Motor neuron (in vitro differentiated cells): ENCODE results near the gene HLA-DOB. TPM values are rescaled to one million over a fixed set of nuclear protein-coding genes. Genes with fewer than 3 reads are reported as not detected.

ENCODE experiments used
- ATAC-seq, 8 experiments: fragments of 200-7000 bp; cut with Tn5 transposase; replicated peaks in 6 of 8; 2 replicates each; pipeline ENCODE4 v1.8.0; 2021; ENCODE audit warnings: mild to moderate bottlenecking in 8 of 8, moderate library complexity in 8 of 8
- H3K27ac ChIP-seq, 2 donors: fragments of 250-450 bp; sonication (Bioruptor Pico); 2 replicates each; pipeline ENCODE4 v1.9.0; 2021; ENCODE audit warnings: antibody characterized with exemption in 2 of 2, mild to moderate bottlenecking in 2 of 2, moderate library complexity in 1 of 2
- H3K4me1 ChIP-seq, 2 donors: fragments of 250-450 bp; sonication (Bioruptor Pico); replicated peaks in 1 of 2; 2 replicates each; pipeline ENCODE4 v1.6.1; 2021; ENCODE audit warnings: antibody characterized with exemption in 2 of 2, mild to moderate bottlenecking in 2 of 2, moderate library complexity in 1 of 2
- H3K4me3 ChIP-seq, 5 donors: fragments of 250-450 bp; sonication (Bioruptor Pico); 2 replicates each; pipeline ENCODE4 v1.9.0; 2021; ENCODE audit warnings: antibody characterized with exemption in 5 of 5, mild to moderate bottlenecking in 5 of 5, moderate library complexity in 4 of 5
- WGBS, 10 experiments: fragments of 450-650 bp; shearing (Covaris generic); methylation state at CpG; one replicate each; pipeline ENCODE4 v1.0.0; 2022; 5-methylcytosine and 5-hydroxymethylcytosine counted together
- in situ Hi-C, 9 experiments: fragments of 400-800 bp; cut with MboI; loops; one replicate each; pipeline ENCODE4 v1.15.0; 2021; ENCODE audit warnings: low sequenced_read_pairs in 9 of 9, low pct_unique_long_range_greater_than_20kb in 2 of 9; ENCODE audit not compliant: unreplicated experiment in 9 of 9
- total RNA-seq, 8 experiments: library from RNA; unstranded; fragments of 300-600 nt; gene quantifications; 2 replicates each; pipeline versions ENCODE4 v1.2.3 to v1.2.4, GENCODE V29; 2022

Gene HLA-DOB
- total RNA-seq = 1 to 10 TPM in 2 of 8 experiments, under 1 TPM in 1, not detected in 5; 0.47 to 1.4 (median 1.1) TPM

DNA sequence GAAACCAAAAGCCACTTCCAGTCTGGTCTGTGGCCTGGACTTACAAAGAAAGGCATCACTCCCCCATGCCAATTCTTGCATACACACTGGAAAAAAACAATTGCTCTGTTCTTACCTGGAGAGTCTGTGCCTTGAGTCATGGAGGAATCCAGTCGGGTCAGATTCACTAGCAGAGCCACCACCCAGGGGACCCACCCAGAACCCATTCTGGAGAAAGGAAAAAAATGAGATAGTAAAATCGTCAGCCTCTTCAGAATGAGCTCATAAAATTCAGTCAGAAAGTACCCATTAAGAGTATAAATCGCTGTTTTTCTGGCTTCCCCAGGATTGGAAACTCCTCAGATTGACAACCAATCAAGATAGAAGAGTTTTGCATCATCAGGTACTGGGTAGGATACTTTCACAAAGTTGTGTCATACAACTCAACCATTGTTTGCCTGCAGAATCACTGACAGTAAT, at the start of gene HLA-DOB:
HLA-DOB (minus strand) TSS at position 257 of the 459 bp plus-strand sequence; CDS start at position 206, 51 bp downstream.
- Histone ChIP-seq H3K4me1 (no peaks in the 10 kb centered on the region), H3K4me3 (no peak within 1 kb of the TSS), H3K27ac (no peak within 1 kb of the TSS)
- 20 to 80% (median 60%) methylated on average over 1 to 3 of the region's 3 CpGs; no CpG with 5 or more reads in 3 of the 10 experiments for WGBS, 10 experiments
- in situ Hi-C loops = no loop called here
- peak in 3 of 8 experiments; percentile 72 to 96 (median 90) for ATAC-seq

DNA sequence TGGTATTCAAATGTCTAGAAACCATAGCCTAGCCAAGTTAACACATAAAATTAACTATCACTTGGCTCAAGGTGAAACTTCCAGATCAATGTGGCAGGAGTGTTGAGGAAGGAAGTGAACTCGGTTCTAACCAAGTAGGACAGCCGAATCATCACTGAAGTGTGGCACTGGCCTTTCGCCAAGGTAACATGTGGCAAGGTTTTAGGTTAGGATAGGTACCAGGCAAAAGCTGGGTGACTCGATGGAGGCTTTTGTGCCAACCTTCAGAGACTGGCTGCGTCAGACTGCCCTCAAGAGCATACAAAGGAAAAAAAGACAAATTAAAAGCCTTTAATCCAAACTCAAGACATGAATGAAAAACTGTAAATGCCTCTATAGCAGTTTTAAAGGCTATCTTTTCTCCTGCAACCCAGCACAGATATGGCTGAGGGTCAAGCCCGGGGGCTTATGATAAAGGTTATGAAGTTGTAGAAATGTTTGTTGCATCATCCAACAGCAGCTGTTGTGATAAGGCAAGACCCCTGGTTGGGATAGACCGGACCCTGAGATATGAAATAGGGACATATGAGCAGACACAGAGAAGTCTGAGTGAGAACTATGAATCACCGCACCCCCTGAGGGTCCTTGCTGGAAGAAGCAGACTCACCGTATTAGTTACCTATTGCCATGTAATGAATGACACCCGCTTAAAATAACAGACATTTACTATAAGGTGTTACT, 49.1 kb upstream of the HLA-DOB start:
- 23 to 84% (median 66%) methylated on average over 4 to 10 of the region's 10 CpGs; no CpG with 5 or more reads in 1 of the 10 experiments for WGBS, 10 experiments
- in situ Hi-C loops = no loop called here
- Histone ChIP-seq H3K27ac (no peak overlapping the region), H3K4me1 (no peaks in the 10 kb centered on the region), H3K4me3 (no peak overlapping the region)
- ATAC-seq = no peak

DNA sequence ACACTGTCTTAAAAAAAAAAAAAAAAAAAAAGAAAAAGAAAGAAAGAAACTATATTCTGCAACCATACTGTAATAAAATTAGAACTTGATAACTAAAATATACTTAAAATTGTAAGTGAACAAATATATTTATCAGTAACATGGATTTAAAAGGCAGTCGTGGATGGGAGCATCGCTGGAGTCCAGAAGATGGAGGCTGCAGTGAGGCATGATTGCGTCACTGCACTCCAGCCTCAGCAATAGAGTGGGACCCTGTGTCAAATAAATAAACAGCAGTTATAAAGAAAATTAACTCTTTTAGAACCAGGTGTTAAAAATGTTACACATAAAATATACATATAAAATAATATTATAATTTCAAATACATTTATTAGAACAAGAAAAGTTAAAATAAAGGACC, 45.9 kb upstream of the HLA-DOB start:
- ATAC-seq = no peak
- WGBS, 10 experiments = 53 to 100% (median 81%) methylated on average over 1 to 3 of the region's 3 CpGs; no CpG with 5 or more reads in 1 of the 10 experiments

DNA sequence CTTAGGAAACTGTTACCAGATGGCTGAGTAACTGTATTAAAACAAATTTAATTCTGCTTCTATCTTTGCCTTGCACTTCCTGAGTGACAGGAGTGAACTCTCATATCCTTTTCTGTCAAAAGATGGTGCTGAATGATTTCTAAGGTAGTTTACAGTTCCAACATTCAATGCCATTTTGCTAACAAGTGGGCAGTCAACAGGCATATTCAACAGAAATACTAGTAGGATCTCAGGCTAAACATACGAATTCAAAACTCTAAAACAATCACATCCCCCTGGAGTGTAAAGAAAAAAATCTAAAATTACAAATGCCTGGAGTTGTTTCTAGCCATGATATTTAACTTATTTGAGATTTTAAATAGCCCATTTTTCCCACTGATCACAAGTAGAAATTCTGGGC, 43.9 kb upstream of the HLA-DOB start:
- H3K4me1 ChIP-seq = no peaks in the 10 kb centered on the region
- no peak for ATAC-seq
- in situ Hi-C loops = no loop called here
- H3K4me3 ChIP-seq = no peak overlapping the region
- H3K27ac ChIP-seq = no peak overlapping the region
- WGBS, 10 experiments = 36 to 100% (median 73%) methylated on average over 1 of the region's 1 CpG

More for the DNA sequence above, 45.9 kb upstream of the HLA-DOB start:
- Histone ChIP-seq H3K27ac (no peak overlapping the region), H3K4me3 (no peak overlapping the region), H3K4me1 (no peaks in the 10 kb centered on the region)
- in situ Hi-C loops = no loop called here

DNA sequence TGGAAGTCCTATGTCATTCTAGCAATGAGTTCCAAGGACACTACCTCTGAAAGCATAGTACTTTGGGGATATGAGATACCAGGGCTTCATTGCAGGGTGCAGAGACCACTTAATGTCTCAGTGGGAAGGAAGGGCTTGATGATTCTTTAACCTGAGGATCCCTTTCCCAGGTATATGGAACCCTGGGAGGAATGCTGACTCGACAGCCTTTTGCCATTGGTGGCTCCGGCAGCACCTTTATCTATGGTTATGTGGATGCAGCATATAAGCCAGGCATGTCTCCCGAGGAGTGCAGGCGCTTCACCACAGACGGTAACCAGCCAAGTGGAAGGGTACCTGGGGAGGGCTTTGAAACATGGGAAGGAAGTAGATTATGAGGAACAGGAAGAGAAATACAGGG, 41.4 kb upstream of the HLA-DOB start:
- WGBS, 10 experiments = 46 to 79% (median 70%) methylated on average over 2 to 5 of the region's 5 CpGs; no CpG with 5 or more reads in 4 of the 10 experiments
- ATAC-seq = no peak
- H3K4me1 ChIP-seq = no peaks in the 10 kb centered on the region
- no peak overlapping the region for H3K4me3 ChIP-seq
- no peak overlapping the region for H3K27ac ChIP-seq
- in situ Hi-C loops = no loop called here

DNA sequence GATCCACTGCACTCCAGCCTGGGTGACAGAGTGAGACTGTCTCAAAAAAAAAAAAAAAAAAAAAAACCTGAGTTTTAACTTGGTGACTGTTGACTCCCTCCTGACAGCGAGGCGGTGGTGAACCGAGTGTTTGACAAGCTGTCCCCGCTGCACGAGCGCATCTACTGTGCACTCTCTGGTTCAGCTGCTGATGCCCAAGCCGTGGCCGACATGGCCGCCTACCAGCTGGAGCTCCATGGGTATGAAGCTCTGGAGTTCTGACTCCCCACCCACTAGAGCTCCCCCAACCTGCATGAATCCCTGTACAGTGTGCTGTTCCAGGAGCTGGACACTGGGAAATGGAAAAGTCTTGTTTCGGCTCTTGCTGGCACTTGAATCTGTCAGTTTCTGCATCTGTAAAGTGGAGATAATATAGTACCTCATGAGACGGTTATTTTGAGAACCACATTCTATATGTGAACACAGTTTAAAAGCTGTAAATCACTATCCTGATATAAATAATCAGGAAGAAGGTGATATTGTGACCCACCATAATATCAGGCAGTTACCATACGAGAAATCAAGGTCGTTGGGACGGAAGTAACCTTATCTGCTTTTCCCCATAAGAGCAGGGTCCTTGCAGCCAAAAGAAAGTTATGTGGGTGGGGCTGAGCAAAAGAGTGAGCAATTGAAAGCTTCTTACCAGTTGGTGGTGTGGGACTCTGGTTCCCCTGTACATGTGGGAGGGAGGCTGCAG, 40.5 kb upstream of the HLA-DOB start:
- no peak for ATAC-seq
- in situ Hi-C loops = no loop called here
- H3K4me3 ChIP-seq = no peak overlapping the region
- peaks cover 2 to 5% of the 10 kb centered on the region in 2 donors for H3K4me1 ChIP-seq
- H3K27ac ChIP-seq = no peak overlapping the region
- 59 to 100% (median 84%) methylated on average over 2 to 12 of the region's 14 CpGs for WGBS, 10 experiments

DNA sequence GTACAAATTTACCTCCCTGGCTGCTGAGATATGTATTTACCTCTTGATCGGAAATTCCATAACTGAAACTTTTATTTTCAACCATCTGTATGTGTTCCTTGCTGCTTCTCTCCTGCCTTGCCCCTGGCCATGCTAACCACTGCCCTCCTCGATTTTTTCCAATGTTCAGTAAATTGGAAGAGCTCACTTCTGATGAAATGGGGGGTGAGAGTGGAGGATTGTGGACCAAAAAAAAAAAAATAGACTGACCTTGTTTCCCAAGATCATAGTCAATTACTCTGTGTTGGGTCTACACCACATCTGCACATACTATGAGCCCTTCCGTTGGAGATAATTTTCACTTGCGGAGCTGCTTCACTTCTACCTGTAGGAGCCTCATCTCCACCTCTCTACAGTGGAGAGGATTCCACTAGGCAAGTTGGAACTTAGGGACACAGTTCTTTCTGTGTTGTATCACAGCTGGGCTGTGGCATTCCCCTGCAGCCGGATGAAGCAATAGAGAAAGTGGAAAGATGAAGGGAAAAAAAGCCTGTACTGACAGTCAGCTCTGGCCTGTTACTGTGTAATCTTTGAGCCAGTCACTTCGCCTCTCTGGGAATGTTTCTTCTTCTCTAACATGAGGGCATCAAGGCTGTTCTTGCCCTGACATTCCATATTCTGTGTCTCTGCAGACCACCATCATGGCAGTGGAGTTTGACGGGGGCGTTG, 38.8 kb upstream of the HLA-DOB start:
- peaks cover 2 to 5% of the 10 kb centered on the region in 2 donors for H3K4me1 ChIP-seq
- in situ Hi-C loops = no loop called here
- H3K27ac ChIP-seq = no peak overlapping the region
- WGBS, 10 experiments = 60 to 94% (median 80%) methylated on average over 1 to 8 of the region's 8 CpGs; no CpG with 5 or more reads in 1 of the 10 experiments
- H3K4me3 ChIP-seq = no peak overlapping the region
- no peak for ATAC-seq

DNA sequence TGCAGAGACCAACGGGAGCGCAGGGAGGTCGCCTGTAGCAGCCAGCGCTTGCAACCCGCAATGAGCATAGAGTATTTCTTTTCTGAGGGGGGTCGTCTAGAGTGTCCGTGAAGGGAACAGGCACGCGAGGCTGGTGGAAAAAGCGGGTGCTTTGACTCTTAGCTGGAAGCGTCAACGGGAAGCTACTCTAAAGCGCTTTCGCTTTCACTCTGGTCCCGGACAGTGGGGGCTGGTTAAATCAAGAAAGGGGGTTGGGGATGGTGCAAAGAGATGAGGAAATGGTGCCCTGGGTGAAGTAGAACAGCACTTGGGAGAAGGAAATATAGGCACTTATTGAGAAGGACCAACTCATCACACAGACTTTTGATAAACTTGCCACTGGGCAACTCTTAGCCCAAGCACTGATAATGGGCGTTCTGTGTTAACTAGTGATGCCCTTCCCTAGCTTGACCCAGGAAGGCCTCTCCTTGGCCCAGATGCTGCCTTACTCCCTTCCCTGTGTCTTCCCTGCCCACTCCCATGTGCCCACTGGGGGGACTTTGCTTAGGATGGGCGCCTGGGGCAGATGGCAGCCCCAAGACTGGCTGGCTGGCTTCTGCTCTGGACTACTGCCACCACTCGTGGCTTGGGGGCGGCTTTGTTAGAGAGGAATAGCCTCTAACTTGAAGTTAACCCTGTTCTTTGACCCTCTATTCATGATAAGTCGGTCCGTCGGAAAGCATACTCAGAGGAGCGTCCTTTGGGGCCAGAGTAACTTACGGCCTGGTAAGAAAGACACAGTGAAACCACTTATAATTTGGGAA, 37.8 kb upstream of the HLA-DOB start:
- whole genome bisulfite sequencing, 10 experiments = 7 to 100% (median 82%) methylated on average over 1 to 17 of the region's 24 CpGs; no CpG with 5 or more reads in 2 of the 10 experiments
- Histone ChIP-seq H3K27ac (no peak overlapping the region), H3K4me1 (peaks cover 2 to 5% of the 10 kb centered on the region in 2 donors), H3K4me3 (peak overlapping the region; percentile 21 to 48 (median 41))
- in situ Hi-C loops = no loop called here
- peak in 3 of 8 experiments; percentile 2 to 17 (median 15) for ATAC-seq

DNA sequence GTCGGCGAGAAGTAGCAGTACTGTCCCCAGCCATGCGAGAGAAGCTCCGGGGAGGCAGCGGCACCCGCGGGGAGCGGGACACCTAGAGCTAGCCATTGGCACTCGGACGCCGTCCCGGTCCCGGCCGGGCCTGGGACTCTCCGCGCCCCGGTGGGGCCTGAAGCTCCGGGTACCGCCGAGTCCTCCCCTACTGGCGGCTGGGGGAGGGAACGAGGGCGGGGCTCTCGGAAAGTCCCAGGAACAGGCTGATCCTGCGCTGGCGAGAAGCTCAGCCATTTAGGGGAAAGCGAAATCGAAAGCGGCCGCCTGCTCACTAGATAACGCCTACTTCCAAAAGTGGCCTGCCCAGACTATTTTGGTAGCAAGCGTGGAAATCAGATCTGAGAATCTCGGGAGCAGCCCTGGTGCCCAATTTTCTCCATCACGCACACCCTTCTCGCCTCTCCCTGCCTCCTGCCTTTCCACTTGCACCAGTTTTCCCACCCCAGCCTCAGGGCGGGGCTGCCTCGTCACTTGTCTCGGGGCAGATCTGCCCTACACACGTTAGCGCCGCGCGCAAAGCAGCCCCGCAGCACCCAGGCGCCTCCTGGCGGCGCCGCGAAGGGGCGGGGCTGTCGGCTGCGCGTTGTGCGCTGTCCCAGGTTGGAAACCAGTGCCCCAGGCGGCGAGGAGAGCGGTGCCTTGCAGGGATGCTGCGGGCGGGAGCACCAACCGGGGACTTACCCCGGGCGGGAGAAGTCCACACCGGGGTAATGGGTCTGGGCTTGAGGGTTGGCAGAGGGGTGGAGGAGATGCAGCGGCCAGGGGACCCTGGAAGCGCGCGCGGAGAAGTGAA, 37.0 kb upstream of the HLA-DOB start, which contains the start of the genes PSMB9 and TAP1:
PSMB9 (plus strand) TSS at position 652 of the 835 bp plus-strand sequence; CDS start at position 690, 38 bp downstream.
TAP1 (minus strand) TSS at position 164 of the 835 bp plus-strand sequence; CDS start at position 96, 68 bp downstream.
- 0 to 6% (median 0%) methylated on average over 4 to 22 of the region's 68 CpGs; no CpG with 5 or more reads in 4 of the 10 experiments for WGBS, 10 experiments
- H3K4me3 ChIP-seq = peak within 1 kb of the TSS; percentile 21 to 48 (median 41)
- H3K27ac ChIP-seq = no peak within 1 kb of the TSS
- in situ Hi-C loops = no loop called here
- ATAC-seq = peak; percentile 78 to 93 (median 91)
- peaks cover 2 to 5% of the 10 kb centered on the region in 2 donors for H3K4me1 ChIP-seq

DNA sequence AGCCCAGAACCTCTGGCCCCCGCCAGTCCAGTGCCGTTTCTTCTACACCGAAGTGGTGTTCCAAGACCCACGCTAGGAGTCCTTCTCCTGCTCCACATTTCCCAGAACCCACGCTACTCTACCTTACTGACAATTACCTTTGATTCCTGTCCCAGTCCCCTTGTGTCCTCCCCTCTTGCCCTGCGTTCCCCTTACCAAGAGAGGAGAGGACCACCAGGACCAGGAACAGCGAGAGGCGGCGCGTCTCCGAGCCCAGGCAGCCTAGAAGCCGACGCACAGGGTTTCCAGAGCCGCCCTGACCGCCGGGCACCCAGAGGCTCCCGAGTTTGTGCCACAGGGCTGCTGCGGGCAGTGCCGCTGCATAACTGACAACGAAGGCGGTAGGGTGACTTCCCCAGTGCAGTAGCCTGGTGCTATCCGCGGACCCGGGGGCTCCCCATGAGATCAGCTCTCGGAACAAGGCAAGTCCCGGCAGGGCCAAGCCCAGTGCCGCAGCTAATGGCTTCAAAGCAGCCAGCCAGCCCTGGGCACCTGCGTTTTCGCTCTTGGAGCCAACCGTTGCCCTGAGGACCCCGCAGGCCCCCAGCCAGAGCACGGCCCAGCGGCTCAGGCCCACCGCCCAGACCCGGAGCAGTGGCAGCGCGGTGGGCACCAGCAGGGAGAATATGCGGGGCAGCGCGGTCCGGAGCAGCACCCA, 36.2 kb upstream of the HLA-DOB start:
- in situ Hi-C loops = no loop called here
- peak overlapping the region; percentile 21 to 48 (median 41) for H3K4me3 ChIP-seq
- peaks cover 2 to 5% of the 10 kb centered on the region in 2 donors for H3K4me1 ChIP-seq
- ATAC-seq = peak; percentile 11 to 41 (median 32)
- WGBS, 10 experiments = 0 to 25% (median 0%) methylated on average over 3 to 19 of the region's 41 CpGs; no CpG with 5 or more reads in 3 of the 10 experiments
- H3K27ac ChIP-seq = no peak overlapping the region
